ENCODE data around the gene FAM222A.

GRCh38 chr12:109724321-109724892 is 10.8 kb downstream of the FAM222A start:
- no peak for TF ChIP-seq POLR2A (IDR thresholded peaks at IDR 0.05; ENCODE audit: control extremely low read depth in 1 of 2, low read depth in 2 of 2, low read length in 2 of 2)
- no peak for TF ChIP-seq SP4 (IDR thresholded peaks at IDR 0.05; ENCODE audit: low read length)
- TF ChIP-seq CTCF (IDR thresholded peaks at IDR 0.05; ENCODE audit: control extremely low read depth in 1 of 3, insufficient read depth in 1 of 3, low read depth in 1 of 3, low read length in 3 of 3), result no peak
- no peak for TF ChIP-seq POLR2AphosphoS5 (IDR thresholded peaks at IDR 0.05; ENCODE audit: low read depth, low read length)
- no peak for TF ChIP-seq MAX (IDR thresholded peaks at IDR 0.05)
- TF ChIP-seq RAD21 (IDR thresholded peaks at IDR 0.05 in 1 of 2, conservative IDR thresholded peaks at IDR 0.05 in 1 of 2; ENCODE audit: low read depth in 2 of 2, low read length in 2 of 2), result no peak
- no peak for TF ChIP-seq CEBPB (IDR thresholded peaks at IDR 0.05; ENCODE audit: low read depth, low read length)
- TF ChIP-seq SIN3A (conservative IDR thresholded peaks at IDR 0.05 in 1 of 2, IDR thresholded peaks at IDR 0.05 in 1 of 2; ENCODE audit: low read depth in 1 of 2, low read length in 2 of 2), result no peak
- no peak for TF ChIP-seq ZNF274 (IDR thresholded peaks at IDR 0.05; ENCODE audit: borderline replicate concordance, extremely low read depth, low read length)
